Measurements from ENCODE around the gene TPRX1. TPM values are rescaled to one million over a fixed set of nuclear protein-coding genes. Genes with fewer than 3 reads are reported as not detected.
"Not testable (repeated sequence)": the region's sequence is repeated elsewhere in the genome, so short reads cannot be mapped to it uniquely, and the experiment has no call there.

Gene TPRX1
- total and polyA plus RNA-seq, 2 donors (not counting 3 experiments of a cell fraction or from before 2014, with no cell fraction given), result not detected

GRCh38 chr19:47790398-47790814 is 13.9 kb downstream of the TPRX1 start:
- TF ChIP-seq POLR2AphosphoS5 (IDR thresholded peaks at IDR 0.05; ENCODE audit: insufficient read depth, low read depth, low read length), result no peak
- peak; percentile 75 to 90 for TF ChIP-seq CTCF (IDR thresholded peaks at IDR 0.05; ENCODE audit: extremely low read depth in 1 of 2, insufficient read depth in 1 of 2, low read depth in 1 of 2, low read length in 2 of 2)

GRCh38 chr19:47789811-47790210 is 14.5 kb downstream of the TPRX1 start:
- dilution Hi-C loops (cut with MboI; ENCODE audit: extremely low pct_ligation_motif_present, low sequenced_read_pairs); BruUV-seq (replicated peaks): not testable (repeated sequence)

More at GRCh38 chr19:47790398-47790814, 13.9 kb downstream of the TPRX1 start:
- DNase-seq (ENCODE audit: low read depth, low spot score), result peak; percentile 64
- intact Hi-C loops (cut with micrococcal nuclease), result loop anchor here (1.0 kb wide), 1 partner anchor 73 kb away; no protein-coding TSS in a partner anchor
- no peaks in the 10 kb centered on the region for H3K9me3 ChIP-seq (replicated peaks; ENCODE audit: control insufficient read depth, insufficient read depth, low read length)
- H3K4me1 ChIP-seq (ENCODE audit: control insufficient read depth, extremely low read depth, insufficient read depth, low read length), result no peaks in the 10 kb centered on the region
- no peaks in the 10 kb centered on the region for H3K9me1 ChIP-seq (replicated peaks; ENCODE audit: control insufficient read depth, extremely low read depth, insufficient read depth, low read length)
- H4K20me1 ChIP-seq (replicated peaks; ENCODE audit: control insufficient read depth, extremely low read depth, insufficient read depth, low read length), result no peaks in the 10 kb centered on the region
- BruUV-seq (replicated peaks), result no TSS peak
- H3K4me2 ChIP-seq (ENCODE audit: insufficient read depth, low read length), result no peak overlapping the region
- no peak overlapping the region for H3K27ac ChIP-seq (ENCODE audit: insufficient read depth, low read depth, low read length)
- H3K36me3 ChIP-seq (ENCODE audit: control insufficient read depth in 2 of 2, extremely low read depth in 1 of 2, insufficient read depth in 2 of 2, low read length in 2 of 2), result peaks cover 0 to 6% of the 10 kb centered on the region in 2 experiments
- ChIA-PET CTCF (interaction anchor here (0.7 to 7.2 kb wide), 15 partner anchors 9 to 83 kb away, joined by 3 to 169 read pairs (median 5); partner anchors contain the start of gene EHD2), POLR2A (no interaction called here)
- H3K4me3 ChIP-seq (replicated peaks in 1 of 3; ENCODE audit: insufficient read depth in 1 of 3, low read depth in 1 of 3, low read length in 3 of 3), result no peak overlapping the region
- H3K79me2 ChIP-seq (ENCODE audit: control insufficient read depth, insufficient read depth, low read length), result no peaks in the 10 kb centered on the region
- H3K27me3 ChIP-seq (ENCODE audit: control insufficient read depth in 2 of 2, insufficient read depth in 2 of 2, low read length in 2 of 2), result no peaks in the 10 kb centered on the region
- peak overlapping the region; percentile 49 for H2AFZ ChIP-seq (ENCODE audit: low read depth, low read length)
- FAIRE-seq, result peak; percentile 73
- no peak overlapping the region for H3K9ac ChIP-seq (replicated peaks; ENCODE audit: extremely low read depth, insufficient read depth, low read length)
- dilution Hi-C loops (cut with MboI; ENCODE audit: extremely low pct_ligation_motif_present, low sequenced_read_pairs), result no loop called here

GRCh38 chr19:47787307-47787706 is 17.0 kb downstream of the TPRX1 start:
- POLR2A ChIA-PET; H3K9me1 ChIP-seq (replicated peaks; ENCODE audit: control insufficient read depth, extremely low read depth, insufficient read depth, low read length); H3K27me3 ChIP-seq (ENCODE audit: control insufficient read depth in 2 of 2, insufficient read depth in 2 of 2, low read length in 2 of 2); H3K9ac ChIP-seq (replicated peaks; ENCODE audit: extremely low read depth, insufficient read depth, low read length); H3K4me2 ChIP-seq (ENCODE audit: insufficient read depth, low read length); H3K27ac ChIP-seq (ENCODE audit: insufficient read depth, low read depth, low read length); H2AFZ ChIP-seq (ENCODE audit: low read depth, low read length); dilution Hi-C loops (cut with MboI; ENCODE audit: extremely low pct_ligation_motif_present, low sequenced_read_pairs); H3K4me3 ChIP-seq (replicated peaks in 1 of 3; ENCODE audit: insufficient read depth in 1 of 3, low read depth in 1 of 3, low read length in 3 of 3); H3K9me3 ChIP-seq (replicated peaks; ENCODE audit: control insufficient read depth, insufficient read depth, low read length); H4K20me1 ChIP-seq (replicated peaks; ENCODE audit: control insufficient read depth, extremely low read depth, insufficient read depth, low read length); DNase-seq (ENCODE audit: low read depth, low spot score); BruUV-seq (replicated peaks); H3K79me2 ChIP-seq (ENCODE audit: control insufficient read depth, insufficient read depth, low read length); H3K4me1 ChIP-seq (ENCODE audit: control insufficient read depth, extremely low read depth, insufficient read depth, low read length); FAIRE-seq: not testable (repeated sequence)
- intact Hi-C loops (cut with micrococcal nuclease), result loop anchor here (5.0 kb wide), 1 partner anchor 360 kb away; no protein-coding TSS in a partner anchor
- CTCF ChIA-PET, result interaction anchor here (0.9 to 7.2 kb wide), 5 partner anchors 9 to 82 kb away, joined by 3 to 169 read pairs (median 3); partner anchors contain the start of gene EHD2
- H3K36me3 ChIP-seq (ENCODE audit: control insufficient read depth in 2 of 2, extremely low read depth in 1 of 2, insufficient read depth in 2 of 2, low read length in 2 of 2), result peaks cover 4 to 15% of the 10 kb centered on the region in 2 experiments

More at GRCh38 chr19:47789811-47790210, 14.5 kb downstream of the TPRX1 start:
- H3K4me3 ChIP-seq (replicated peaks in 1 of 3; ENCODE audit: insufficient read depth in 1 of 3, low read depth in 1 of 3, low read length in 3 of 3); H3K79me2 ChIP-seq (ENCODE audit: control insufficient read depth, insufficient read depth, low read length); H3K4me1 ChIP-seq (ENCODE audit: control insufficient read depth, extremely low read depth, insufficient read depth, low read length); DNase-seq (ENCODE audit: low read depth, low spot score); H3K9me3 ChIP-seq (replicated peaks; ENCODE audit: control insufficient read depth, insufficient read depth, low read length); FAIRE-seq; H3K9me1 ChIP-seq (replicated peaks; ENCODE audit: control insufficient read depth, extremely low read depth, insufficient read depth, low read length); H3K4me2 ChIP-seq (ENCODE audit: insufficient read depth, low read length); H3K9ac ChIP-seq (replicated peaks; ENCODE audit: extremely low read depth, insufficient read depth, low read length); POLR2A ChIA-PET; H2AFZ ChIP-seq (ENCODE audit: low read depth, low read length); H3K36me3 ChIP-seq (ENCODE audit: control insufficient read depth in 2 of 2, extremely low read depth in 1 of 2, insufficient read depth in 2 of 2, low read length in 2 of 2); H4K20me1 ChIP-seq (replicated peaks; ENCODE audit: control insufficient read depth, extremely low read depth, insufficient read depth, low read length); H3K27ac ChIP-seq (ENCODE audit: insufficient read depth, low read depth, low read length); H3K27me3 ChIP-seq (ENCODE audit: control insufficient read depth in 2 of 2, insufficient read depth in 2 of 2, low read length in 2 of 2): not testable (repeated sequence)
- intact Hi-C loops (cut with micrococcal nuclease), result loop anchor here (1.0 to 5.0 kb wide), 2 partner anchors 73 to 363 kb away; no protein-coding TSS in a partner anchor
- CTCF ChIA-PET, result interaction anchor here (0.7 to 7.2 kb wide), 10 partner anchors 10 to 83 kb away, joined by 3 to 169 read pairs (median 5); partner anchors contain the start of gene EHD2

All from endothelial cell of umbilical vein (primary cell).